Stimulated activated CD4-positive, alpha-beta T cell treated with anti-CD3 and anti-CD28 coated beads, Interleukin-2, amount 100 ng/mL, for 24 hours (primary cell): ENCODE data around the gene NUP214.
"Not testable (repeated sequence)": the region's sequence is repeated elsewhere in the genome, so short reads cannot be mapped to it uniquely, and the experiment has no call there.

Experiments used
- DNase-seq, 2 donors: peaks; one replicate each; pipeline ENCODE4 v3.0.0-alpha.2; 2020

NUP214 gene

GRCh38 chr9:131096269-131097125 lies 28.9 kb upstream of the NUP214 start, which contains the start of gene AIF1L:
Gene AIF1L, plus strand, starts transcription at chr9:131096531. Its CDS starts 99 bp downstream, at chr9:131096630.
- peak in 1 of 2 donors; percentile 57 for DNase-seq

- DNase-seq = no peak
Observed at GRCh38 chr9:131097126-131097947, 28.0 kb upstream of the NUP214 start.

DNA sequence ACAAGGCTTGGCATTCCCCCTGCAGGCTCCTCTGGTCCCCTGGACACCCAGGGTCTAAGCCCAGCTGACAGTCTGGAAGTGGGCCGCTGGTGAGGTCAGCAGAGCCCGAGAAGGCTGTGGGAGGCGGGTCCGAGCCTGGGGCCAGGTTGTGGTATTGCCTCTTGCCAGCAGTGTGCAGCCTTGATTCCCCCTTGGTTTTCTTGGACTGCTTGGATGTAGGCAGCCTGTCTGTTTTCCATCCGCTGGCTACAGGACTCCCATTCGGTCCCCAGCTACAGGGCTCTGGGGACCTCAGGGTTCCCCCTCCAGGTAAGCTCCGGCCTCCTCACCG lies 27.5 kb upstream of the NUP214 start:
- no peak for DNase-seq

- no peak for DNase-seq
Observed at GRCh38 chr9:131098391-131099101, 26.8 kb upstream of the NUP214 start.

DNA sequence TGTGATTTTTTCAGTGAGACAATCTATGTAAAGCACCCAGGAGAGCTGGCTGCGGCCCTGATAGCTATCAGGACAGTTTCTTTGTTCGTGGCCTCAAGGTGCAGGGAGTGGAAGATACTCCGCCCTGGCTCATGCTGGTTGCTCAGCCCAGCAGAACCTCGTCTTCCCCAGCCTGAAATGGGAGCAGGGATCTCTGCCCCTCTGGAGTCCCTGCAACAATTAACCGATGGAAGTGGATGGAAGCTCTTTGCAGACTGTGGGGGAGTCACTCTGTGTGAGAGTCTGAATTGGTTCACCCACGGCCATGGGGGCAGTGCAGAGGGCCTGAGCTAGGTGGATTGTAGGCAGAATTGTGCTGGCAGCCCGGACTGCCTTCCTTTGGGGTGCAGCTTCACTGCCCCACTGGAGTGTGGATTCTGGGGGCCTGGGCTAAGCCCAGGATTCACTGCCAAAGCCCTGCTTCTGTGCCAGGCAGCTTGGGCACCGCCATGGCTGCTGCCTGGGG lies 26.2 kb upstream of the NUP214 start:
- no peak for DNase-seq

GRCh38 chr9:131099845-131100244 lies 25.5 kb upstream of the NUP214 start:
- not testable (repeated sequence) for DNase-seq

GRCh38 chr9:131100445-131100844 lies 24.9 kb upstream of the NUP214 start:
- DNase-seq = no peak

DNA sequence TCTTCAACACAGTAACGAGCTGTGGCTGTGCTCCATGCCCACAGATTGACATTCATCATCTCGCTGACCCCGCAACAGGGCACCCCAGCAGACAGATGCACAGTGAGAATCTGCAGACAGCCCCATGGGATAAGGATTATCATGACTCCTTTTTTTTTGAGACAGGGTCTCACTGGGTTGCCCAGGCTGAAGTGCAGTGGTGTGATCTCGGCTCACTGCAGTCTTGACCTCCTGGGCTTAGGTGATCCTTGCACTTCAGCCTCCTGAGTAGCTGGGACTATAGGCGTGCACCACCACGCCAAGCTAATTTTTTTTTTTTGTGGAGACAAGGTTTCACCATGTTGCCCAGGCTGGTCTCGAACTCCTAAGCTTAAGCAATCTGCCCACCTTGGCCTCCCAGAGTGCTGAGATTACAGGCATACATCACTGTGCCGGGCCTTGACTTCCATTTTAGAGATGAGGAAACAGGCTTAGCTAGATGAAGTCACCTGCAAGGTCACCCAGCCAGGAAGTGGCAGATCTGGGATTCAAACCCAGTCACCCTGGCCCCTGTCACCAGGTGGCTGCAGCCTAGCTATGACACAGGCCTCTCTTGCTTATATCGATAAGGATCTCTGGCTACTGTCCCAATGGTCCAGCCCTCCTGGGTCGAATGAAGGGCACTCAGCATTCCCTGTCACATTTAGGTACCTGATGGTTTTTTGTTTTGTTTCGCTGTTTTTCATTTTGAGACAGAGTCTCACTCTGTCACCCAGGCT lies 24.0 kb upstream of the NUP214 start:
- DNase-seq = no peak

DNA sequence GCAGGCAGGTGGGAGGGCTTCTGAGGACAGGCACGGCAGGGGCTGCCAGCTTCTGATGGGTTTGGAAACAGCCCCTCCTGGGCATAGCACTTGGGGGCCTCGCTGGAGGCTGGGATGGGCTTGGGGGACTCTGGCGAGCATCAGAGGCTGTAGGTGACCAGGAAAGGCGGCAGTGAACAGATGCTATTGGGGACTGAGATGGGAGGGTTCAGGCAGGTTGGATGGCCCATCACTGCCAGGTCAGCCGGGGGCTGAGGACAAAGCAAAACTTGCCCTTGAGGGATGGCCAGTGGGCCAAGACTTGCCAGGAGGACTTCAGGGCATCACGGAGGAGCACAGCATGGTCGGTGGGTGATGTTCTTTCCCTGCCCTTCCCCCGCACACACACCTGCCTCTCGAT lies 22.4 kb upstream of the NUP214 start:
- no peak for DNase-seq

- no peak for DNase-seq
Observed at GRCh38 chr9:131103535-131103934, 21.9 kb upstream of the NUP214 start.

DNA sequence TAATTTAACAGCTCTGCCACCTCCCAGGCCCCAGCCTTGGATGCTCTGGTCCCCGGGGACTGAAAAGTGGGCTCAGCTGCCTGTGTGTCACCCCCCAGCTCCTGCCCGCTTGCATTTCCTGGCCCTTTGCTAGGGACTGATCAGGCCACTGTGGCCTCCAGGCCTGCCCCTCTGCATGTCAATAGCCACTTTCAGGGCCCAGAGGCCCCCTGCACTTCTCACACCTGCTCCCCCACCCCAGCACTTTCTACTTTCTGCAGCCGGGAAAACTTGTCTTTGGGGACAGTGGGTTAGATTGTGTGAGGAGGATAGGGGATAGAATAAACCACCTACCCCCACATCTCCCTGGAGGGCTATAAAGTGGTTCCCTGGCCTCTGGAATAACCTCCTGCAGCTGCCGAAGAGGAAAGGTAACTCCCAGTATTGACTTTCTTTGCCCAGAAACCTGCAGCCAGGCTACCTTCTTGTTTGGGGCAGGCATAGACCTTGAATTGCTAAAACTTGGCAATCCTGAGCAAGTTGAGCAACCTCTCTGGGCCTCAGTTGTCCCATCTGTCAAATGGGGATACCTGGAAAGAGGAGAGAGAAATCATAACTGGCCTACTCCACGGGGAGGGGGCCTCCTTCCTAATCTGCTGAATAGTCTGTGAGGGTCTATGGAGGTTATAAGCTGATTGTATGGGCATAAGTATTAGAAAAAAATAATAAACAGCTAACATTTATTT lies 21.2 kb upstream of the NUP214 start:
- no peak for DNase-seq

- DNase-seq = no peak
Observed at GRCh38 chr9:131105952-131106351, 19.4 kb upstream of the NUP214 start.

DNA sequence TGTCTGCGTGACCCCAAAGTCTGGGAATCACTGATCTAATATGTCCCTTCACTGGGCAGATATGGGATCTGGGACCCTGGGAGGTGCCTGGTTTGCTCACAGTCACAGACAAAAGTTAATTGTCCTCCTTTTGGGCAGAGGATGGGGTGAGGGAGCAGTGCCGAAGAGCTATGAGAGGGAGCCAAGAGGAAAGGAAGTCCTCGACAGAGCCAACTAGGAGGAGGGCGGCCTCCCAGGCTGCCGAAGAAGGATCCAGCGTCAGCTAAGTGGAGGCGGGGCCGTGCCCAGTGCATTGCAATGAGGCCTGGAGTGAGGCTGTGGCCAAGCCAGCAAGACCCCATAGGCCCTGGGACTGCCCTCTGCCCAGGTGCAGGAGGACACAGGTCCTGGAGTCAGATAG lies 17.6 kb upstream of the NUP214 start:
- no peak for DNase-seq

- no peak for DNase-seq
Observed at GRCh38 chr9:131111186-131111853, 14.1 kb upstream of the NUP214 start.

DNA sequence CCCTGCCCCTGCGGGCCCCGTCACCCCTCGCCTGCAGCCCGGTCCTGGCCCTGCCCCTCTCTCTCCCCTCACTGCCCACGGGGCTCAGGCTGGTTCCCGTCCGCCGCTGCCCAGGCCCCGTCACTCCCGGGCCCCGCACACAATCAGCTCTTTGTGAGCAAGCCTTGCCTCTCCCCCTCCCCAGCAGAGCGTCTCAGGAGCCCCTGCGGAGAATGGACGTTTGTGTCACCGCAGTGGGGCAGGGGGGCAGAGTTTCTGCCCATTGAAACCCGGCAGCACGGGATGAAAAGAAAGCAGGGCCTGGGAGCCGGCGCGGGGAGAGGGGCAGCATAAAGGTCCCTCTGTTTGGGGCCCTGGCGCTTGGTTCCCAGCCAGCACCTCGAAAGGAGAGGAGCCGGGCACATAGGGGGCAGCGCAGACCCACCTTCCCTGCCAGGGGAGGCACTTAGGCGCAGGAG lies 13.5 kb upstream of the NUP214 start:
- no peak for DNase-seq

DNA sequence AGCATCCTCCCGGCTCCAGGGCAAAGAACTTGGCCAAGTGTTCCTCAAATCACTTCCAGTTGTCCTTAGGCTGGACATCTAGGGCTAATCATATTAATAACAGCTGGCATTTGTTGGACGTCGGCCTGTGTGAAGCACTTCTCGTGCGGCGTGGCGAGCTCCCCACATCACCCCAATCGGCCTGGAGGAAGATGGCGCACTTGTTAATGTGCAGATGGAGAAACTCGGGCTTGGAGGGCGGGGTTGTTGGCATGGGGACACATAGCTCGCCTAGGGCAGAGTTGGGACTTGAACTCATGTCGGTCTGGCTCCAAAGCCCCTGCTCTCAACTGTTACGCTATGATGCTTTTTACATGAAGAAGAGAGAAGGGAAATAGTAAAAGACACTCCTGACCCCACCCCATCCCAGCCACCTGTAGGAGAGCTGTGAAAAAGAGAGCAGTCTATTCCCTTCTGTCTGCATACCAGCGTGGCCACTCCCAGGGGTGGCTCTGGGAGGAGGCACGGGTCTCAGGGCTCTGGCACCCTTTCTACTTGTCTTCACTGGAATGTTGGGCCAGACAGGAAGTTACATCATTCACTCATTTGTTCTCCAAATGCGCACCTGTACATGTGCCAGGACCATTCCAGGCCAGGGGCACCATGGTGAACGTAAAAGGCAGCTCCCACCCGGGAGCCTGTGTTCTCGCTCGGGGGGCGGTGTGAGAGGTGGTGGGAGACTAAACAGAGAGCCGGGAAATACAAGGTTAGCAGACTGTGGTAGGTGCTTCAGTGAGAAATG lies 12.8 kb upstream of the NUP214 start:
- no peak for DNase-seq

GRCh38 chr9:131113655-131114054 lies 11.7 kb upstream of the NUP214 start:
- DNase-seq = no peak

GRCh38 chr9:131114084-131114535 lies 11.3 kb upstream of the NUP214 start:
- no peak for DNase-seq

GRCh38 chr9:131115360-131115742 lies 10.0 kb upstream of the NUP214 start:
- DNase-seq = not testable (repeated sequence)
